CD1c-positive myeloid dendritic cell (primary cell): Measurements from ENCODE around the gene VIL1.

Source experiments
- DNase-seq: peaks from one replicate; pipeline ENCODE4 v3.0.0-alpha.2; 2016; ENCODE audit errors: extremely low spot score

VIL1 gene

GRCh38 chr2:218438596-218438995, 19.7 kb downstream of the VIL1 start:
- DNase-seq: no peak

DNA sequence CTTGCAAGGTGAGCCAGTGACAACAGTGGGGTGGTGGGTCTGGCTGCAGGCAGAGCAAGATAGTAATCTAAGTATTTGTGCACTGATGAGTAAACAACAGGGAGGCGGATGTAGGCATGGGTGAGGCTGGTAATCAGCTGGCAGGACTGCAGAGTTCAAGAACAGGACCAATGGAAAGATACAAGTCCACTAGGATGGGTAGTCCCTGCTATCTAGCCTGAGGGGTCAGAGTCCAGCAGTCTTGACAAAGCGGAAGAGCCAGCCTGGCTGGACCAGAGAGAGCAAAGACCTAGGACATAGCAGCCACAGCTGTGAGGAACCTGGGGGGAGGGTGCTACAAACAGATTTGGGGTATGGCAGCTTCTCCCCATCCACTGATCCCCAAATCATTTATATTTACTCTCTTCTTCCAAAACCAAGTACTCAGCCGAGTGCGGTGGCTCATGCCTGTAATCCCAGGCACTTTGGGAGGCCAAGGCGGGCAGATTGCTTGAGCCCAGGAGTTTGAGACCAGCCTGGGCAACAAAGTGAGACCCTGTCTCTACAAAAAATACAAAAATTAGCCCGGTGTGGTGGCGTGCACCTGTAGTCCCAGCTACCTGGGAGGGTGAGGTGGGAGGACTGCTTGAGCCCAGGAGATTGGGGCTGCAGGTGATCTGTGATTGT, 25.9 kb downstream of the VIL1 start:
- no peak for DNase-seq

GRCh38 chr2:218445602-218446001, 26.7 kb downstream of the VIL1 start:
- DNase-seq: no peak

GRCh38 chr2:218446547-218446946, 27.6 kb downstream of the VIL1 start:
- DNase-seq: no peak

- DNase-seq: no peak
Observed at GRCh38 chr2:218447072-218447471, 28.1 kb downstream of the VIL1 start.

DNA sequence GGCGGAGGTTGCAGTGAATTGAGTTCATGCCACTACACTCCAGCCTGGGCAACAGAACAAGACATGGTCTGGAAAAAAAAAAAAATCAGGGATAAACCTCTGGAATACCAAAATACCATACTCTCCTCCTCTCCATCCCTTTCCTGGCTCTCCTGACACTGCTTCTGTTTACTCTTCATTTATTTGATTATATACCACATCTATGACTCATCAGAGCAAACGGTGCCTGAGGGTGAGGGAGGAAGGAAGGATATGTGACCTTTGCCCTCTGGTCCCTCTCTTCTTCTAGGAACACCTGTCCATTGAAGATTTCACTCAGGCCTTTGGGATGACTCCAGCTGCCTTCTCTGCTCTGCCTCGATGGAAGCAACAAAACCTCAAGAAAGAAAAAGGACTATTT, 30.0 kb downstream of the VIL1 start:
- DNase-seq: no peak

GRCh38 chr2:218452079-218452478, 33.2 kb downstream of the VIL1 start:
- no peak for DNase-seq

DNA sequence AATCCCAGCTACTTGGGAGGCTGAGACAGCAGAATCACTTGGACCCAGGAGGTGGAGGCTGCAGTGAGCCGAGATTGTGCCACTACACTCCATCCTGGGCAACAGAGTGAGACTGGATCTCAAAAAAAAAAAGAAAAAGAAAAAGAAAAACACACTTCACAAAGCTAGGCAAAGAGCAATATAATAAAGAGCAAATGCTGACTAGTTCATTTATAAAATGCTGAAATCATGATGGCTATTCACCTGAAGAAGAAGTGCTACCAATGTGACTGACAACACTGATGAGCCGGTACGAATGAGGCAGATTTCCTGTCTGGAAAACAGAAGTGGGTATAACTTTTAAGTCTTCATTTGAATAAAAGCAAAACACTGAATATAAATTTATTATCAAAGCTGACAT, 37.9 kb downstream of the VIL1 start:
- no peak for DNase-seq

- DNase-seq: no peak
Observed at GRCh38 chr2:218458598-218458997, 39.7 kb downstream of the VIL1 start.

- DNase-seq: peak; percentile 54
Observed at GRCh38 chr2:218465987-218466633, 47.2 kb downstream of the VIL1 start.

GRCh38 chr2:218470448-218470847, 51.5 kb downstream of the VIL1 start:
- no peak for DNase-seq

DNA sequence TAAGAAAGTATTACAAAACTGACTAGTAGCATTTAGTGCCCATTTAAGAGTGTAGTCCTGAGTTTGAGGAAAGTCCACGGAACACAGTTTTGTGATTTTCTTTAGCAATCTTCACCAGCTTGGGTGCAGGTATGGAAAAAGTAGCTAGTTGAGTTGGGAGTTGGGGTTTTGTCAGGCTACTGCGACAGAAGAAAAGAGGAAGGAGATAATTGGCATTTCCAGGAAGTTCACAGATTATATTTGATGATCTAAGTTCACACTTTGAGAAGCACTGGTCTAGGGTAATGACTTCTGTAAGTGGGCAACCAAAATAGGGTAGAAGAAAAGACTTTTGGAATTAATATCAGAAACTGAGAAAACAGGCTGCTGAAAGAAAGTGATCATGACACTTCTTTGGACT, 52.1 kb downstream of the VIL1 start:
- DNase-seq: peak; percentile 51

DNA sequence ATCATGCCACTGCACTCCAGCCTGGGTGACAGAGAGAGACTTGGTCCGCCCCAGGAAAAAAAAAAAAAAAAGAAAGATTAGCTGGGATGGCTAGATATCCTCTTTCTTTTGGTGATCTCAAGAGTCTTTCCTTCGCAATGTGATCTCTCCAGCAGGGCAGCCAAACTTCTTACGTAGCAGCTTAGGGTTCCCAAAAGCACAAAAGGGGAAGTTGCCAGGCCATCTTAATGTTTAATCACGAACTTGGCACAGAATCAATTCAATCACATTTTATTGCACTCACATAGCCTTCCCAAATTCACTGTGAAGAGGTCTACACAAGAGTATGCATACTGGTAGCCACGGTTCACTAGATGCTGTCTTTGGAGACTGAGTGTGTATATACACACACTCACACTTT, 53.1 kb downstream of the VIL1 start:
- DNase-seq: peak; percentile 86

DNA sequence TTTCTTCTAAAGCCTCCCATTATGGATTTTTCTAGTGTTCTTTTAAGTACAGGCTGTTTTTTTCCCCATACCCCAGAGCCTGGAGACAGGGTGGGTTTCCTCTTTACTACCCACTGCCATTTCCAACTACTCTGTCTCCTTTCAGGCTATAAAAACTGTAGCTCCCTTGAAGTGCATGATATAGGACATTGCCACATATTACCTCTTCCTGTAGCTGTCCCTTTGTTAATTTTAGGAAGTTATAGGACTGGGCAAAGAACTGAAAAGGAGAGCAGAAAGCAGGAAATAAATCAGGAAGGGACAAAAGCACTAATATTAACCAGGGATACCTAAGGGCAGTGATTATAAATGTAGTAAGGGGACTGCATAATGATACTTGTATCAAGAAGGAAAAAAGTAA, 54.1 kb downstream of the VIL1 start:
- peak; percentile 8 for DNase-seq

GRCh38 chr2:218474527-218474926, 55.6 kb downstream of the VIL1 start:
- no peak for DNase-seq

DNA sequence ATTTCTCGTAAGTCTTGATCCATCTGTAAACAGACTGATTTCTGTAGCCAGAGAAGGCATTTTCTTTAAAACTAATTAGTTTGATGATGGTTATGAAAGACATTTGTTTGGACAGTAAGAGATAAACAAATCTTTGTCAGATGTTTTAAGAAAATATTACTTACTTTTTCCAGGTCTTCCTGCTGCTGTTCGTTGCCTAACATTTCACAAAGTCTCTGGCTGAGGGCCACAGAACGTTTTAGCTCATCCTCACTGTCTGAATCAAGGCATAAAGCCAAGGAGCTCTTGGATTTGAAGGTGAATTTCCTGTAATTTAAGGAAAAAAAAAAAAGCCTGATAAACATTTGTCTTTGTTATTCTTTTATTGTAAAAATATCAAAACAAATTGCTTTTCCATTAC, 57.8 kb downstream of the VIL1 start:
- no peak for DNase-seq

DNA sequence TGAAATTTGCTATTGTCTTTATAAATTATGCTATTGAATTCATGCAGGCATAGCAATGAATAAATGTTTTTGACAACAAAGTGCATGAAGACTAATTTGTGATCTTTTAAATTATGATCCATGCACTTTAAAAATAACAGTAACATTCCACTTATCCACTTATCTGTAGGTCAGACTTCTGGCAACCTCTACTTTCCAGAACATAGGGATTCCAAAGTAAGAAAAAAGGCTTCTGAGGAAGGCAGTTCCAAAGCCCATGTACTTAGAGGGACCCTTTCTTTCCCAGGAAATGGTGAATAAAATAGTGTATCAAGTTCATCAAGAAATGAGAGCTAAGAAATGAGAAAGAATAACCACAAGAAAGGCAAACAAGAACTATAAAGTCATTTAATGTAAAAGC, 58.3 kb downstream of the VIL1 start:
- no peak for DNase-seq

GRCh38 chr2:218478544-218478943, 59.6 kb downstream of the VIL1 start:
- no peak for DNase-seq

DNA sequence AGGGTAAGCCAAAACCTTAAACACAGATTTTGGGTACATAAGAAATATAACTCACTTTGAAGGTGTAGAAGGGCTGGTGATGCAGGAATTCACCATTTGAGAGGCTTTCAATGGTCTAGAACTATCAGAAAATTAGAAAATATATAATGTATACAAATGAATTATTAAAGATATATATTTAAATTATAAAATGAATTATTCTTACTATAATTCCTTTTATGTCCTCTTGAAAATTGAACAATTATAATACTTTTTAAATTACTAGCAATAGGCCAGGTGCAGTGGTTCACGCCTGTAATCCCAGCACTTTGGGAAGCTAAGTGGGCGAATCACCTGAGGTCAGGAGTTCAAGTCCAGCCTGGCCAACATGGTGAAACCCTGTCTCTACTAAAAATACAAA, 60.7 kb downstream of the VIL1 start:
- no peak for DNase-seq

DNA sequence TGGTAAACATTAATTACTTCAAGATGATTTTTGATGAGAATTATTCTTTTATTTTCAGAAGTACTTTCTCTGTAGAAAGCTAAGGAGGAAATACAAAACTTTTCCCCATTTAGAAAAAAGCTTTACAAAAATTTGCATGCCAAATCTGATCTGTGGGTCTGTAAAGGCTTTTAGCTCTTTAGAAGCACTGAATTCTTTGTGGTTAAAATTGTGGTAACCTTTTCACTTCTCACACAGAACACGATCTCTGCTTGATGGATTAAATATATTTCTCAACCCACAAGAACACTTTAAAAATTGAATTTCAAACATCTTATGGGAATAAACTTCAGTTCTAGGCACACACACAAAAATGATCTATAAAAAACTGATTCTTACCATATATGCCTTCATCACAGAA, 63.7 kb downstream of the VIL1 start:
- DNase-seq: no peak

DNA sequence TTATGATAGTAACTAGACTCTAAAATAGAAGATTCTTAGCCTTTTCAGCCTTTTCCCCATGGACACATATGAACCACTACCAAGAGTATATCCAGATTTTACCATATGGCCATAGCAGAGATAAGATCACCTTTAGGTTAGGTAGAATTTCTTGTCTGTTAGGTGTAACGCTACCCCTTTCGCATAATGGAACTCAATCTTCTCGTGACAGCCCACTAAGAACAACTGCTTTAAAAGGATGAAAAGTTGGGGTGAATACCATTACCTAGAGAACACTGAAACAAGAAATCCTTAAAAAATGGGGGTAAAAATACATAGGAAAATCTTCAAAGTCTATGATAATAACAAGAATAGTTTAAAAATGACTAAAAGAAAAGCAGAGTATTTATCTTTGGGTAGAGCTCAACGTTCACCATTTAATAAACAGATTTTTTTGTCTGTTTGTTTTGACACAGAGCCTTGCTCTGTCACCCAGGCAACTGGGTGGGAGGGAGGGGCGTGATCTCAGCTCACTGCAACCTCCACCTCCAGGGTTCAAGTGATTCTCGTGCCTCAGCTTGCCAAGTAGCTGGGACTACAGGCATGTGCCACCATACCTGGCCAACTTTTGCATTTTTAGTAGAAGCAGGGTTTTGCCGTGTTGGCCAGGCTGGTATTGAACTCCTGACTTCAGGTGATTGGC, 67.2 kb downstream of the VIL1 start:
- no peak for DNase-seq

DNA sequence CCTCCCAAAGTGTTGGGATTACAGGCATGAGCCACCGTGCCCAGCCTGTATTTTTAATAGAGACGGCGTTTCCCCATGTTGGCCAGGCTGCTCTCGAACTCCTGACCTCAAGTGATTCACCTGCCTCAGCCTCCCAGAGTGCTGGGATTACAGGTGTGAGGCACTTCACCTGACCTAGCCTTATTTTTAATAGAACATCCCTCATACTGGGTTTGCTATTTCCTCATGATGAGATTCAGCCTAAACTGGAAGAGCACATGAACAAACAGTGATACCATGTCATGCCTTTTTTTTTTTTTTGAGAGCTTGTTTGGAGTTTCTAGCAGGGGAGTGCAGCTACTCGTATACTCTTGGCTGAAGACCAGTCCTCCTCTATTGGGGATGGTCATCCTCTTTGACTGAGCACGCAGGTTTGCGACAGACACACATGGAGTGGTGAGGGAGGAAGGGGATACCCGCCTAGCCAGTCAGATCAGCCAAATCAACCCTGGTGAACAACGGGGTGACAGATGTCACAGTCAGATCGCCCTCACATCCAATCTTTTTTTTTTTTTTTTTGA, 81.7 kb downstream of the VIL1 start:
- no peak for DNase-seq

DNA sequence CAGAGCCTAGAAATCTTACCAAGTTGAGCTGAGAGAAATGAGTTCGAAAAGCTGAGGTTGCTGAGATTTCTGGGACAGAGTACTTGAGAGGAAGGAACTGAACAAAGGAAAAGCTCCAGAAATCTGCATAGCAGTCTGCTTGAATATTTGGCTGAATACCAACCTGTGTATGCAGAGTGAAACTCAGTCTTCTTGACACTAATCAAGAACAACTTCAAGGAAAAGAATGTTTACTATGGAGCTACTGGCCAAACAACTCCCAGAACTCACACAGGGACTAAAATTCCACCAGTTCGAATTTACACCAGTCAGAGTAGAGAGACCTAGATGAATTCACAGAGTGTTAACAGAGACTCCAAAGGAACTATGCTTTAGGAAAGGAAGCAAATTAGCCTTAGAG, 82.7 kb downstream of the VIL1 start:
- DNase-seq: no peak
